Urothelium cell line (cell line): ENCODE measurements around the gene HAGHL.
"Not testable (repeated sequence)": the region's sequence is repeated elsewhere in the genome, so short reads cannot be mapped to it uniquely, and the experiment has no call there.

Source experiments
- DNase-seq: peaks from one replicate; pipeline ENCODE4 v3.0.0; 2011; ENCODE audit warnings: low spot score, mixed read lengths
- FAIRE-seq: peaks from 2 replicates; lab custom pipeline; 2011; peaks lifted over from hg19 to GRCh38; lab: Jason Lieb, UNC

HAGHL gene

DNA sequence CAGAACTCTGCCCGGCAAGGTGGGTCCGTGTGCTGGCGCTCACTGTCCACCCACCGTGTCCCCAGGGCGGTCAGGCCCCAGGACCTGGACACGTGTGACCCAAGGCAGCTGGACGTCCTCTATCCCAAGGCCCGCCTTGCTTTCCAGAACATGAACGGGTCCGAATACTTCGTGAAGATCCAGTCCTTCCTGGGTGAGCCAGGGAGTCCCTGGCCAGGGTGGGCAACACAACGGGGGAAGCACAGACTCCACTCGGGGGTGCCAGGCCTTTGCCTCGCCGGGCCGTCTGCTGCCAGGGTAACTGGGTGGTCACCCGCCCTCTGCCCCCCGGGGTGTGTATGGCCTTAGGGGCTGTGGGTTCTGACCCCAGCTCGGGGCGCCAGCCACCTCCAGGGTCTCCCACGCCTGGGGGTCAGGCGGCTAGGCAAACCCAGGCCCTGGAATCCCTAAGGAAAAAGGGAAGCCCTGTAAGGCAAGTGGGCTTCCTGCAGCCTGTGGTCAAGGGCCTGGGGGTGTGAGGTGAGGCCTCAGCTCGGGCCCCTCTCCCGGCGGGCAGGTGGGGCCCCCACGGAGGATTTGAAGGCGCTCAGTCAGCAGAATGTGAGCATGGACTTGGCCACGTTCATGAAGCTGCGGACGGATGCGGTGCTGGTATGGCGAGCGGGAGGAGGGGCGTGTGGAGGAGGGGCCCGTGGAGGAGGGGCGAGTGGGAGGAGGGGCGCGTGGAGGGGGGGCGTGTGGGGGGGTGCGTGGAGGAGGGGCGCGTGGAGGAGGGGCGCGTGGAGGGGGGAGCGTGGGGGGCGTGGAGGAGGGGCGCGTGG, 40.1 kb downstream of the HAGHL start:
- no peak for DNase-seq
- no peak for FAIRE-seq

GRCh38 chr16:767743-768235, 40.9 kb downstream of the HAGHL start:
- no peak for FAIRE-seq
- no peak for DNase-seq

GRCh38 chr16:768428-768827, 41.5 kb downstream of the HAGHL start:
- DNase-seq (no peak), FAIRE-seq (no peak)

DNA sequence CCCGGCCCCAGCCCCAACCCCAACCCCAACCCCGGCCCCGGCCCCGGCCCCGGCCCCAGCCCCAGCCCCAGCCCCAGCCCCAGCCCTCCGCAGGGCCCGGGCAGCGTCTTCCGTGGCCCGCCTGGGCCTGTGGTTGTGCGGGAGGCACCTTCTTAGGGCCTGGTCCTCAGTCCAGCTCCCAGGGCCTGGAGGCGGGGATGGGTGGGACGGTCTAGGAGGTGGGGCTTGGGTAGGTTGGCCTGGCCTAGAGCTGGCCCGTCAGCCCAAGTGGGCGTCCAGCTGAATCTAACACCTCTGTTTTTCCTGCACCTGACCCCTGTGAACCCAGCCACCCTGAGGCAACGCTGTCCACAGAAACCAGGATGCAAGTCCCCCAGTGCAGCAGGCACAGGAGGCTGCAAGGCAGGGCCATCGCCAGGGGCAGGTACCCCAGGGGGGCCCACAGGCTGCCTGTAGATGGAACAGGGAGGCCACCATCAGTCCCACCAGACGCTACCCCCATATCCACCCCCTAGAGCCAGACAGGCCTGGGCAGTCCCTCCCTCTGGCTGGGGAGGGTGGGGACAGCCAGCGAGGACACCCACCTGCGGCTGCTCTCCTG, 42.4 kb downstream of the HAGHL start:
- no peak for DNase-seq
- FAIRE-seq = no peak

DNA sequence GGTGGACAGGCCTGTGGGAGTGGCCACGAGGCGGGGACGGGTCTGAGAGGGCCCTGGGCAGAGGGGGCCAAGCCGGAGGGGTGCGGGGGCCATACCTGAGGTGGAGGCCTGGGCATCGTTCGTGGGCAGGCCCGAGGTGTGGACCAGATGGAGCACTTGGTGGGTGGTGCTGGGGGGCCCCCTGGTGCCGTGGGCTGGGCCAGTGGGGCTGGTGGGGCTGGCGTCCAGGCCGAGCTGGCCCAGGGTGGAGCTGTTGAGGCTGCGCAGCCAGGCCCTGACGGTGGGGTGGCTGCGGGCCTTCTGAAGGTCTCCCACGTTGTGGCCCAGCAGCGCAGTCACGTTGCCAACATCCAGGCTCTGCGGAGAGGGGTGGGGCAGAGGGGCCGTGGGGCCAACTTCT, 43.0 kb downstream of the HAGHL start:
- DNase-seq (no peak), FAIRE-seq (no peak)

- no peak for DNase-seq
These were observed 43.5 kb downstream of the HAGHL start for GRCh38 chr16:770411-770810.

GRCh38 chr16:772959-773358, 46.1 kb downstream of the HAGHL start:
- no peak for DNase-seq
- FAIRE-seq = no peak

More at GRCh38 chr16:770411-770810, 43.5 kb downstream of the HAGHL start:
- FAIRE-seq = no peak

DNA sequence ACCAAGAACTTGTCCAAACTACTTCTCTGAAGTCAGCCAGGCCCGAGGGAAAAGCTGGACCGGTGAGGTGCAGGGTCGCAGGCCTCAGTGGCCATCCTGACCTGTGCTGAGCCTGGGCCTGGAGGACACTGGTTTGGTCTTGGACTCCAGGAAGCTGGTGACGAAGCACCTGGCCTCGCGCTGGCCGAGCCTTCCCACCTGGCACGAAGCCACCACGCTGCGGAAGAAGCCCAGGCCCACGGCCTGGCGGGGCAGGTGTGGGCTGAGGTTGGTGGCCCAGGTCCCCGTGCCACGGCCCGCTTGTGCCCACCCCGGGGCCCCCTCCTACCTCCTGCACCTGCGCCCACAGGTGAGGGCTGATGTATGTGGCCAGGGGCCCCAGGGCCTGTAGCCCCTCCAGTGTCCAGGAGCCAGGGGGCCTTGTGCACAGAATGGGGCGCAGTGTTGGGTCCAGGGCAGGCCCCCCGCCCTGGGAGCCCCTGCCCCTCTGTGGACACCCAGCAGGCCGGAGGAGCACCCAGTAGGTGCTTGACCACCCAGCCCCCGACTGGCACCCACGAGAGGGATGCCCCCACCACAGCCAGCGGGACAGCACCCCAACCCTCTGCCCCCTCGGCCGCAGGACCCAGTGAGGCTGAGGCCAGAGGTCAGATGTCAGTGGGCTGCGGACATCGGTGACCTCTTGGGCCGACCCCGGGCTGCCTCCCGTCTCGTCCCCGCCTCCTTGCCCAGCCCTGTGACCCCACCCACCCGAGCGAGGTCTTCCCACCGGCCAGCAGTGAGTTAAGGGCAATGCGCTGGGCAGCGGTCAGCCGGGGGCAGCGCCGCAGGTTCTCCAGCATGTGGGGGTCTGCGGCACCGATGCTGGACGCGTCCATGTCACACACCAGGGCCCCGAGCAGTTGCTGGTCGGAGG, 47.4 kb downstream of the HAGHL start:
- FAIRE-seq (no peak), DNase-seq (no peak)

DNA sequence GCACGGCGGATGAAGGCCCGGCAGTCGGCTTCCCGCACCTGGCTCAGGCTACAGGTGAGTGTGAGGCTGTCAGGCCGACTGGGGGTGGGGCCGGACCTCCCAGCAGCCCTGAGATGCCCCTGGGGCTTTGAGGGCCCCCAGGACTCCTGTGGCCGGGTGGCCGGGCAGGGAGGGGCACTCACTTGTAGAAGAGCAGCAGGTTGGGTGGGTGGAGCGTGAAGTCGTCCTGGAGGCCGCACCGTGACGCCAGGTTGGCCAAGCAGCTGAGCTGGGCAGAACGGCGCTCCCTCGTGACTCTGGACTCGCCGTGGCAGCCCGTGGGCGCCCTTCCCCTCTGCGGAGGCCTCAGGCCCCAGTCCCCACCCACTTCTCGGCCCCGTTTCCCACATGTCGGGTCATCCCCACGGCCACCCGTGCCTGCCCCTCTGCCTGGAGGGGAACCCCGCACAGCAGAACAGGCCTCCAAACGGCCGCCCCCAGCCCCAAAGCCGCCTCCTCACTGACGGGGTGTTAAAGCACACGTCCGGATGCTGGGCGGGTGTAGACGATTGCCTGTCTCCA, 48.4 kb downstream of the HAGHL start:
- FAIRE-seq (no peak), DNase-seq (no peak)

GRCh38 chr16:776298-776697, 49.4 kb downstream of the HAGHL start:
- not testable (repeated sequence) for FAIRE-seq, DNase-seq

GRCh38 chr16:776824-777223, 49.9 kb downstream of the HAGHL start:
- DNase-seq (no peak), FAIRE-seq (no peak)

GRCh38 chr16:777826-778225, 50.9 kb downstream of the HAGHL start:
- FAIRE-seq (no peak), DNase-seq (no peak)

- no peak for DNase-seq
- no peak for FAIRE-seq
These were observed 51.5 kb downstream of the HAGHL start for GRCh38 chr16:778447-778846.

GRCh38 chr16:778909-779527, 52.1 kb downstream of the HAGHL start:
- DNase-seq (no peak), FAIRE-seq (peak; percentile 77)
